Amniotic stem cell (primary cell): Measurements from ENCODE around the gene HHIP.

Experiments
- DNase-seq: peaks from one replicate; lab custom pipeline; 2025; lab: John Stamatoyannopoulos, UW

Gene HHIP

GRCh38 chr4:144658015-144658567 is 12.1 kb downstream of the HHIP start:
- no peak for DNase-seq

GRCh38 chr4:144658903-144659302 is 12.9 kb downstream of the HHIP start:
- DNase-seq, result no peak

- DNase-seq, result no peak
Observed at GRCh38 chr4:144659447-144659846, 13.5 kb downstream of the HHIP start.

- DNase-seq, result no peak
Observed at GRCh38 chr4:144663834-144664475, 18.0 kb downstream of the HHIP start.

- no peak for DNase-seq
Observed at GRCh38 chr4:144666539-144667175, 20.7 kb downstream of the HHIP start.

- no peak for DNase-seq
Observed at GRCh38 chr4:144667500-144667899, 21.5 kb downstream of the HHIP start.

GRCh38 chr4:144670776-144671175 is 24.8 kb downstream of the HHIP start:
- DNase-seq, result no peak

- DNase-seq, result no peak
Observed at GRCh38 chr4:144674711-144675110, 28.8 kb downstream of the HHIP start.

GRCh38 chr4:144681806-144682205 is 35.9 kb downstream of the HHIP start:
- DNase-seq, result no peak

- DNase-seq, result no peak
Observed at GRCh38 chr4:144683516-144683915, 37.6 kb downstream of the HHIP start.

GRCh38 chr4:144685911-144686310 is 40.0 kb downstream of the HHIP start:
- no peak for DNase-seq

GRCh38 chr4:144686921-144687320 is 41.0 kb downstream of the HHIP start:
- DNase-seq, result no peak

GRCh38 chr4:144687466-144687865 is 41.5 kb downstream of the HHIP start:
- DNase-seq, result no peak

GRCh38 chr4:144688035-144688569 is 42.1 kb downstream of the HHIP start:
- DNase-seq, result no peak

GRCh38 chr4:144689125-144689524 is 43.2 kb downstream of the HHIP start:
- no peak for DNase-seq

GRCh38 chr4:144695721-144696120 is 49.8 kb downstream of the HHIP start:
- no peak for DNase-seq

- DNase-seq, result no peak
Observed at GRCh38 chr4:144696376-144696775, 50.4 kb downstream of the HHIP start.

GRCh38 chr4:144699565-144699964 is 53.6 kb downstream of the HHIP start:
- no peak for DNase-seq

GRCh38 chr4:144701683-144702233 is 55.8 kb downstream of the HHIP start:
- no peak for DNase-seq

GRCh38 chr4:144703494-144703893 is 57.5 kb downstream of the HHIP start:
- no peak for DNase-seq

GRCh38 chr4:144705601-144706590 is 59.9 kb downstream of the HHIP start:
- no peak for DNase-seq

- no peak for DNase-seq
Observed at GRCh38 chr4:144709159-144709558, 63.2 kb downstream of the HHIP start.
